T-helper 22 cell (primary cell): ENCODE results near the gene C10orf143.
"Not testable (repeated sequence)": the region's sequence is repeated elsewhere in the genome, so short reads cannot be mapped to it uniquely, and the experiment has no call there.

Experiments used
- DNase-seq: peaks from one replicate; pipeline ENCODE4 v3.0.0-alpha.2; 2020; ENCODE audit warnings: low read depth

The C10orf143 gene

GRCh38 chr10:130029209-130029608 lies 81.4 kb downstream of the C10orf143 start:
- no peak for DNase-seq

GRCh38 chr10:130028465-130028819 lies 82.2 kb downstream of the C10orf143 start:
- DNase-seq, result no peak

GRCh38 chr10:130027716-130028464 lies 82.7 kb downstream of the C10orf143 start:
- no peak for DNase-seq

- no peak for DNase-seq
These were observed 83.8 kb downstream of the C10orf143 start for GRCh38 chr10:130026670-130027456.

GRCh38 chr10:130025811-130026485 lies 84.7 kb downstream of the C10orf143 start:
- no peak for DNase-seq

GRCh38 chr10:130025326-130025725 lies 85.3 kb downstream of the C10orf143 start:
- no peak for DNase-seq

GRCh38 chr10:130024779-130025325 lies 85.8 kb downstream of the C10orf143 start:
- no peak for DNase-seq

GRCh38 chr10:130024326-130024725 lies 86.3 kb downstream of the C10orf143 start:
- not testable (repeated sequence) for DNase-seq

- DNase-seq, result no peak
These were observed 87.0 kb downstream of the C10orf143 start for GRCh38 chr10:130023454-130024230.

- no peak for DNase-seq
These were observed 87.9 kb downstream of the C10orf143 start for GRCh38 chr10:130022511-130023299.

- no peak for DNase-seq
These were observed 88.5 kb downstream of the C10orf143 start for GRCh38 chr10:130022086-130022485.

- no peak for DNase-seq
These were observed 89.2 kb downstream of the C10orf143 start for GRCh38 chr10:130021383-130021950.

GRCh38 chr10:130020651-130021382 lies 89.8 kb downstream of the C10orf143 start:
- no peak for DNase-seq

- DNase-seq, result no peak
These were observed 91.9 kb downstream of the C10orf143 start for GRCh38 chr10:130018730-130019185.

GRCh38 chr10:130018265-130018664 lies 92.4 kb downstream of the C10orf143 start:
- no peak for DNase-seq

- no peak for DNase-seq
These were observed 93.0 kb downstream of the C10orf143 start for GRCh38 chr10:130017631-130018022.

GRCh38 chr10:130016993-130017630 lies 93.5 kb downstream of the C10orf143 start:
- DNase-seq, result no peak

- no peak for DNase-seq
These were observed 94.5 kb downstream of the C10orf143 start for GRCh38 chr10:130016095-130016494.

- no peak for DNase-seq
These were observed 95.4 kb downstream of the C10orf143 start for GRCh38 chr10:130015075-130015695.
